Mesothelial cell of epicardium (in vitro differentiated cells): ENCODE measurements around the gene TMIGD1. TPM values are rescaled to one million over a fixed set of nuclear protein-coding genes. Genes with fewer than 3 reads are reported as not detected.

ENCODE experiments used
- DNase-seq, 2 experiments: peaks; one replicate each; pipeline ENCODE4 v3.0.0; 2021; ENCODE audit warnings: low spot score in 2 of 2; ENCODE audit not compliant: unreplicated experiment in 2 of 2
- H3K27ac Mint-ChIP-seq: 2 replicates; pipeline ENCODE4 v1.8.0; 2021; ENCODE audit warnings: mixed read lengths
- H3K27me3 Mint-ChIP-seq: 2 replicates; pipeline ENCODE4 v1.8.0; 2021; ENCODE audit warnings: low read depth, mixed read lengths
- H3K36me3 Mint-ChIP-seq: 2 replicates; pipeline ENCODE4 v1.8.0; 2021; ENCODE audit warnings: mixed read lengths
- H3K4me1 Mint-ChIP-seq: 2 replicates; pipeline ENCODE4 v1.8.0; 2021; ENCODE audit warnings: mixed read lengths
- H3K4me3 Mint-ChIP-seq: 2 replicates; pipeline ENCODE4 v1.8.0; 2021; ENCODE audit warnings: mild to moderate bottlenecking, moderate library complexity, mixed read lengths
- H3K9me3 Mint-ChIP-seq: 2 replicates; pipeline ENCODE4 v1.8.0; 2021; ENCODE audit warnings: mixed read lengths
- CTCF ChIP-seq: fragments of 200-600 bp; sonication (generic); IDR thresholded peaks from one replicate; pipeline ENCODE4 v1.5.0; 2021; ENCODE audit warnings: antibody characterized with exemption; ENCODE audit not compliant: unreplicated experiment
- total RNA-seq: library from RNA; stranded (reverse); gene quantifications from 3 replicates; pipeline ENCODE4 v1.2.1, GENCODE V29; 2021

The TMIGD1 gene
- total RNA-seq, 1 donor from 2014 or later: not detected

DNA sequence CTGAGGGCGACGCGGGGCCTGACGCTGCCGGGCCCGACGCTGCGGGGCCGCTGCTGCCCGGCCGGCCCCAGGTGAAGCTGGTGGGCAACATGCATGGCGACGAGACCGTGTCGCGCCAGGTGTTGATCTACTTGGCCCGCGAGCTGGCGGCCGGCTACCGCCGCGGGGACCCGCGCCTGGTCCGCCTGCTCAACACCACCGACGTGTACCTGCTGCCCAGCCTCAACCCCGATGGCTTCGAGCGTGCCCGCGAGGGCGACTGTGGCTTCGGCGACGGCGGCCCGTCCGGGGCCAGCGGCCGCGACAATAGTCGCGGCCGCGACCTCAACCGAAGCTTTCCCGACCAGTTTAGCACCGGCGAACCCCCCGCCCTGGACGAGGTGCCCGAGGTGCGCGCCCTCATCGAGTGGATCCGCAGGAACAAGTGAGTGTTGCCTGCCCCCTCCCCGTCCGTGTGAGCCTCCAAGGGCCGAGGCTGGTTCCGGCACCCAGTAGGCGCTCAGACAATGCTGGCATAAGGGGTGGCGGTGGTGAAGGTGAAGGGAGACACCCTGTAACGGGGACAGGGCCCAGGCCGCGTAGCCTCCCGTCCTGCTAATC, 45.5 kb upstream of the TMIGD1 start:
- Mint-ChIP-seq H3K9me3 (no peaks in the 10 kb centered on the region), H3K27ac (no peak overlapping the region), H3K4me3 (peak overlapping the region; percentile 73), H3K27me3 (no peaks in the 10 kb centered on the region), H3K36me3 (no peaks in the 10 kb centered on the region), H3K4me1 (peaks cover 54% of the 10 kb centered on the region)
- TF ChIP-seq CTCF: no peak
- no peak for DNase-seq

- peak; percentile 83 for TF ChIP-seq CTCF
- Mint-ChIP-seq H3K27me3 (no peaks in the 10 kb centered on the region), H3K4me3 (peak within 1 kb of the TSS; percentile 77), H3K4me1 (peaks cover 54% of the 10 kb centered on the region), H3K36me3 (no peaks in the 10 kb centered on the region), H3K9me3 (no peaks in the 10 kb centered on the region), H3K27ac (peak within 1 kb of the TSS; percentile 73)
- peak; percentile 93 to 98 for DNase-seq
Measured at GRCh38 chr17:30378825-30379302, 45.0 kb upstream of the TMIGD1 start, which contains the start of gene CPD. Gene CPD, plus strand, starts transcription at chr17:30378927. Its CDS starts 54 bp downstream, at chr17:30378981.

GRCh38 chr17:30378241-30378824, 44.5 kb upstream of the TMIGD1 start:
- Mint-ChIP-seq H3K36me3 (no peaks in the 10 kb centered on the region), H3K4me3 (peak overlapping the region; percentile 77), H3K27me3 (peaks cover under 1% of the 10 kb centered on the region), H3K27ac (peak overlapping the region; percentile 73), H3K4me1 (peaks cover 54% of the 10 kb centered on the region), H3K9me3 (no peaks in the 10 kb centered on the region)
- no peak for TF ChIP-seq CTCF
- no peak for DNase-seq

DNA sequence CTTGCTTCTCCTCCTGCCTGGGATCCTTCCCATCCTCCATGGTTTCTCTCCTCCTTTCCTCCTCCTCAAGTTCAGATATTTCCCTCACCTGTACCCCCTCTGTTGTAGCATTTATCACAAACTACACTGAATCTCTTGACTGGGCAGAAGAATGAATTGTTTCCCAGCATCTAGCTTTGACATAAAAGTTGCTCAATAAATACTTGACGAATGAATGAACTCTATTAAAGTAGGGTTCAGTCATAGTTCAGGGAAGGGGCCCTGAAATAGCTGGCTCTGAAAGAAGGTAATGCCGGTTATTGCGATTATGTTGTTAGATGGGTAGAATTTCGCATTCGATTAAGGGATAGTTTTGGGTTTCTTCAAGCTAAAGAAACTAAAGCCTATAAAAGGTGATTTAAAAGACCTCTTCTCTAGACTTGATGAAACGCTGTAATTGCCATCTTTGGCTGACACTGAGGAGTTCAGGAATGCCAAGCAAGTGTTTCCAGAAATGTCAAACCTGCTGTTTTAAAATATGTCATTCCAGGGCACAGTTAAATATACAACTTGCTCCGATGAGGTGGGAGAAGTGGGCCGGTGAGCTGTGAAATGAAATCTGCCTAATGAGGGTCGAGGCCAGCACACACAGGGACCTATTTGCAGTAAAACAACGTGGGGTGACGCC, 43.9 kb upstream of the TMIGD1 start:
- H3K9me3 Mint-ChIP-seq: no peaks in the 10 kb centered on the region
- H3K27ac Mint-ChIP-seq: peak overlapping the region; percentile 73
- H3K4me3 Mint-ChIP-seq: peak overlapping the region; percentile 77
- H3K36me3 Mint-ChIP-seq: no peaks in the 10 kb centered on the region
- peaks cover 3% of the 10 kb centered on the region for H3K27me3 Mint-ChIP-seq
- no peak for DNase-seq
- peaks cover 51% of the 10 kb centered on the region for H3K4me1 Mint-ChIP-seq
- no peak for TF ChIP-seq CTCF

GRCh38 chr17:30376621-30377452, 43.0 kb upstream of the TMIGD1 start:
- peaks cover 49% of the 10 kb centered on the region for H3K4me1 Mint-ChIP-seq
- H3K9me3 Mint-ChIP-seq: no peaks in the 10 kb centered on the region
- H3K4me3 Mint-ChIP-seq: peak overlapping the region; percentile 3
- no peak for DNase-seq
- H3K36me3 Mint-ChIP-seq: no peaks in the 10 kb centered on the region
- TF ChIP-seq CTCF: no peak
- peaks cover 3% of the 10 kb centered on the region for H3K27me3 Mint-ChIP-seq
- H3K27ac Mint-ChIP-seq: peak overlapping the region; percentile 53
